HG03565 (cell line): Measurements from ENCODE around the gene FRYL.
"Not testable (repeated sequence)": the region's sequence is repeated elsewhere in the genome, so short reads cannot be mapped to it uniquely, and the experiment has no call there.

Experiments
- ATAC-seq: cut with Tn5 transposase; IDR thresholded peaks from one replicate; pipeline ENCODE4 v1.9.1; 2021; ENCODE audit warnings: mild to moderate bottlenecking, moderate library complexity; ENCODE audit not compliant: unreplicated experiment

The FRYL gene

GRCh38 chr4:48786549-48786948 is 6.5 kb upstream of the FRYL start:
- ATAC-seq: no peak

GRCh38 chr4:48785302-48785701 is 5.2 kb upstream of the FRYL start:
- ATAC-seq: no peak

- ATAC-seq: no peak
Observed at GRCh38 chr4:48781968-48782367, 1.9 kb upstream of the FRYL start.

DNA sequence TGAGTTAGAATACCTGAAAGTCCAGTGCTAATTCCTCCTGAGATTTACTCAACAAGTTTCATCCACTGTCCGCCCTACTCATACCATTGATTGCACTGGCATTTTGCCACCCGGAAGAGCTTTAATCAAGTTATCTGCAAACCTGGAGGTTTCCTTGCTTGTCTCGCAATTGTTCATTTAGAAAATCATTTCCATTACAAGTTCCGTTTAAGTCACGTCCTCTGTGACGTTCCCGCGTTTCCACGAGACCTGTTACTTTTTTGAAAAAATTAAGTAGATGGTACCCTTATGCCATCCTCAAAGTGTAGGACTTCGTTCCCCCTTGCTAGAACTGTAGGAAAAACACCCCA is 761 bp upstream of the FRYL start:
- ATAC-seq: no peak

DNA sequence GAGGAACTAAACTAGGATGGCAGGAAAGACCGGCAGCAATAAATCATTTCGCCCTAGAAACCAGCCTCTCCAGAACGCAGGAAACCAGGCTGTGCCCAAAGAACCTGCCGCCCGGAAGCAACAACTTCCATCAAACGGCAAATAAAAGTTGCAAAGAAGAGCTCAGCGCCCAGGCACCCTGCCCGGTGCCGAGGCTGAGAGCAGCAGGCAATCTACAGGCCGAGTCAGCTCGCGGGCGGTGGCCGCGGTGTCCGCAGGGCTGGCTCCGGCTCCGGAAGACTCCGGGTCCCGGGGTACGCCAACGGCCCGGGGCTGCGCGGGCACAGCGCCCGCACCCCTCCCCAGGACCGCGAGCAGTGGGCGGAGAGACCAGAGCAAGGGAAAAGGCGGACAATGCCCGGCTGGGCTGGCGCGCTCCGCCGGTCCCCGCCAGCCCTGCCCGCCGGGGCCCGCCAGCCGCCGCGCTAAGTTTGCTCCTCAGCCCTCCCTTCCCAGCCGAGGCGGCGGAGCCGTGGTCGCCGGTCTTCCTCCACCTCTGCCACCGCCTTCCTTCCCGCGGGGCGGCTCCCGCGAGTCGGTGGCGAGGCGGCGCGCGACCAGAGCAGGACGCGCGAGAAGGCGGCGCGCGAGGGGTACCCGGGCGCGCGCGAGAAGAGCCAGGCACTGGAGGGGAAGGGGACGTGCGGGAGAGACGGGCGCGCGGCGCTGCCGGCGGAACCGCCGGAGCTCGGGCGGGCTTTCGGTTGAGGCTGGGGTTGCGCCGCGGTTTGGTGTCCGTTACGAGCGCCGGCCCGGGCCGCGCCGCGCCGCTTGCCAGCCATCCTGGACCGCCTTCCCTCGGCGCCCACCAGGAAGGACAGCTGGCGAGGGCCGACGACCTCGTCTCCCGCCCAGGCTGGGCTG is 733 bp downstream of the FRYL start:
- ATAC-seq: peak; percentile 23

DNA sequence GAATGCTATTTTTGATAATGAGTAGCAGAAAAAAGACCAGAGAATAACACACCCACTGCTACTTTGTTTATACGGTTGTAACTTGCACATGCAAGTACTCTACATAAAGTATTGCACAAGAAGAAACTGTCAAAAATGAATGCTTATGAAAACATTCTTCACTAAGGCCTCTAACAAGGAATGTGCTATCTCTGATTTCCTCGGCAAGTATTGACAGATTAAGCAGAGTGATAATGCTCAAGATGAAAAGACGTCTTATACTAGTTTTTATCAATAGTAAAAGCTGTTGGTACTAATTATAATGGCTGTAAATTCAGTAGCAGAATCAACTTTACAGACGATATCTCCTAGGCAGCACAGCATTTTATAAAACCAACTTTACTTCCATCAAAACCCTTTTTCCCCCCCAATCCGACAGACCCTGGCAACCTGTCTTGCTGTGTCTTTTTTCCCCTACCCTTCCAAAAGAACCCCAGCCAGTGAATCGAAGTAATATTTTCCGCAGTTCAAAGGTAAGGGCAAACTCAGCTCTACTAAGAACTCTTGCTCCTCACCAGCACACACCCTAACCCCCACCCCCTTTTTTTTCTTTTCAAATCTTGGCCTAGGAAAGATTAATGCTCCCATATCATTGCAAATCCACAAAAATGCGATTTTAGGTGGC is 1.5 kb downstream of the FRYL start:
- ATAC-seq: no peak

- no peak for ATAC-seq
Observed at GRCh38 chr4:48777739-48778138, 2.3 kb downstream of the FRYL start.

DNA sequence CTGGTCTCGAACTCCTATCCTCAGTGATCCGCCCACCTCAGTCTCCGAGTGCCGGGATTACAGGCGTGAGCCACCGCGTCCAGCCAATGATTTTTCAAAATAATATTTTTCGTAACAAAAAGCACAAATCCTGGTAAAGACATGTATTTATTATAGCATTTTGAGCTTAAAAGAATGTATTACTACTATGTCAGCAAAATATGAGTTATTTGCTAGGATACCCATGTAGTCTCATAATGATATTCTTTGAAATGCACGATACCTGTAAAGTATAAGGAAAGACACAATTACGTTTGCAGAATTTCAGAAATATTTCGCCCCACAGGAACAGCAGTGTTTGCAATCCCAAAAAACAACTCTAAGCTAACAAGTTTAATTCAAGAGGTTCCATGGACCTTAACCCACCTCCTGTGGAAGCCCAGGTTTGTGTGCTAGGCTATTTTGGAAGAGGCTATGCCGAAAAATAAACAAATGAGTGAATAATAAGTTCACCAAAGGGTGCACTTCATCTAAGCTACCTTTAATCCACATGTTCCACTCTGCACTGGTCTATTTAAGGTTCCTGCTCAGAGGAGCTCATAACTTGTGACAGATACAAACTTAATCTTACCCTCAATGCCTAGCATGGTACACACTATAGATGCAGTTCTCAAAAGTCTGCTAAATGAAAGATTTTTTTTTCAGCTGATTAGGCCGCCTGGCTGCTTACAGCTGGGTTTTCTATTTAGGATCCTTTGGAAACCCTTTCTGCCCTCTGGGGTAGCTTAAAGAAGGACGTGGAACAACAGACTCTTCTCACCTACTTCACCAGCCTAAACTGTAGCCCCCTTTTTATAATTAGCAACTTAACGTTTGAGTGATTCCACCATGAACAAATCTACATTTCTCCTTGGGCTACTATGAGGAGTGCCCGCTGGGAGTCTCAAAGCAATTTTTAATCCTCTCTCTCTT is 5.0 kb downstream of the FRYL start:
- ATAC-seq: no peak

GRCh38 chr4:48772556-48772955 is 7.5 kb downstream of the FRYL start:
- no peak for ATAC-seq

GRCh38 chr4:48767055-48767929 is 12.8 kb downstream of the FRYL start:
- ATAC-seq: no peak

GRCh38 chr4:48766131-48766792 is 13.8 kb downstream of the FRYL start:
- peak; percentile 63 for ATAC-seq

DNA sequence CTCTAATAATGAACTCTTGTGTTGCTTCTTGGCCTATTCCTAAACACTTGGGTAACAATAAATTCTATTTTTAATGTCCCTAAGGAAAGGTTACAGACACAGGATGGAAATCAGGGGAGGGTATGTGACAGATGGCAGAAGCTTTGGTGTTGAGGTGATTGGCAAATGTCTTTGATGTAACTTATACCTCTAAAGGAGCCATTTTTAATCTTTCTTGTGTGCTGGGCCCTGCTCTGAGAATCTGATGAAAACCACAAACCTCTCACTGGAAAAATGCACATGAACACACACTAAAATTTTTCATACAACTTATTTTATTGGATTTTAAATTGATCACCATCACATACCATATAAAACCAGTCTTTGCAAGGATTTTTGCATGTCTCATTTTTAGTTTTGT is 17.7 kb downstream of the FRYL start:
- ATAC-seq: no peak

DNA sequence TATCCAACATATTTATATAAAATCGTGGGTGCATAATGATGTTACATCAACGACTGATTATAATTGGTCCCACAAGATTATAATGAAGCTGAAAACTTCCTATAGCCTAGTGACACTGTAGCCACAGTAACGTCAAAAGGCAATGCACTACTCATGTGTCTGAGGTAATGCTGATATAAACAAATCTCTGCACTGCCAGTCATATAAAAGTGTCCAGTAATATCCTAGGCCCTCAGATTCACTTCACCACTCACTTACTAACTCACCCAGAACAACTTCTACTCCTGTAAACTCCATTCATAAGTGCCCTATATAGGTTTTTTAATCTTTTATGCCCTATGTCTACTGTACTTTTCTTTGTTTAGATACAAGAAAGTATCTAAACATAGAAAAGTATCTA is 18.8 kb downstream of the FRYL start:
- no peak for ATAC-seq

GRCh38 chr4:48758703-48759102 is 21.4 kb downstream of the FRYL start:
- not testable (repeated sequence) for ATAC-seq

- ATAC-seq: no peak
Observed at GRCh38 chr4:48756689-48757220, 23.3 kb downstream of the FRYL start.

DNA sequence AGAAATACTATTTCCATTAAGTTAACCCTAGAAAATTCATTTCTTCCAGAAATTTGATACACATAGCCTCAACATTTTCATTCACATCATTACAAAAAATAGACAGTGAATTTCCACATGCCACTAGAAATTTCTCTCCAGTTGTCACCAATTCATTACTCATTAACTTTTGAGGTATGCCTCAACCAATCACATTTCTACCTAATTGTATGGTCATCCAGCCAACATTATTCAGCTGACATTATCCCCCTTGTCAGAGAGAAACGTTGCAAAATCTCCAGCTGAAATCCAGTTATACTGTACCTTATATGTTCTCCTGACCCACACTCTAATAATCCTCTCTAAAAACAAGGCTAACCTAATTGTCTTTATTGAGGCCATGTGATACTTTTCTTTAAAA is 24.8 kb downstream of the FRYL start:
- no peak for ATAC-seq

DNA sequence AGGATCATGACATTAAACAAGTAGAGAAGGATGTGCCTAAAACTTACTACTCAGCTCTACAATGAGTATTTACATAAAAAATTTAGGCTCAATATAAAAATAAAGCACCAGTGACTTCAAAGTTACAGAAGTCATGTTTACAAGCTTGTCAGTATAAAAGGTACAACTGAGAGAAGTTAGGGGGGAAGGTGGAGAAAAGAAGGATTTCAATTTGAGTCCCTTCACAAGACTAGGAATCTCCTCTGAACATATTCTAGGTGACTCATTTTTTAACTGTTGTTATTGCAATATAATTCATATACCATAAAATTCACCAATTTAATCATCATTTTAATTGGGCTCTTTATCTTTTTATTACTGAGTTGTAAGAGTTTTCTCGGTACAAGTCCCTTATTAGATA is 26.9 kb downstream of the FRYL start:
- ATAC-seq: no peak

GRCh38 chr4:48752726-48753125 is 27.4 kb downstream of the FRYL start:
- no peak for ATAC-seq

DNA sequence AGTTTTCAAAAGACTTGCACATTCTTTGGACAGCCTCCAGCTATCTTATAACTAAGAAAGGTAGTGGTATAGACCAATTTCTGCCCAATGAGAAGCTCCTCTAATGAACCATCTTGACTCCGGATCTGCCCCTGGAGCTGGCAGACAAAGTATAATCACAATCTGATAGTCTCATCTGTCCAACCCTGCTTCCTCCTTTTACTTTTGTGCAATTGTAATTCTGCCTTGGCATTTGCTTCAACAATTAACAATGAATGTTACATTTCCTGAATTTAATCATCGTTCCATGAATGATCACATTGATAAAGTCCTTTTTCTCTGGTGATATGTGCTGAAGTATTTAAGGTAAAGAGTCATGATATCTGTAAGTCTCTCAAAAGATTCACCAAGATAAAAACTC is 27.8 kb downstream of the FRYL start:
- no peak for ATAC-seq
